ENCODE measurements around the gene TMEM190. TPM values are rescaled to one million over a fixed set of nuclear protein-coding genes. Genes with fewer than 3 reads are reported as not detected.

Gene TMEM190
- total and polyA plus RNA-seq, 2 of the 8 experiments (the other 6 are each of a cell fraction or from before 2014, with no cell fraction given) = 1.6 TPM; not detected in 1

DNA sequence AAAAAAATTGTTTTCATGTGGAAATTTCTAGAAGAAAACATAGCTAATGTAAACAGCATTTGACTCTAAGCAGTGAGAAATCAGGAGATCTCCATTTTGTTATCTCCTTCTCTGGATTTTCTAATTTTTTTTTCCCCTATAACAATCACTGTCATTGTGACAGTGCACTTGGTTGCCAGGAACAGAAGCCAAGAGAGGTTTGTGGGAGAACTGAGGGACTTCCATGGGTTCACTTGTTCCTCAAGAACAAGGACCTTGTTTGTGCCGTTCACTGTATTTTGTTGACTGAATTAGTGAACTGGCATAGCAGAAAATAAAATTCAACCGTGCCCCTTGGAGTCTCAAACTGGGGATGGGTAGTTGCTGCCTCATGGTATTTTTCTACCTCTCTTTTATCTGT lies 49.4 kb downstream of the TMEM190 start (continued):
- TF ChIP-seq, protein P1, sequence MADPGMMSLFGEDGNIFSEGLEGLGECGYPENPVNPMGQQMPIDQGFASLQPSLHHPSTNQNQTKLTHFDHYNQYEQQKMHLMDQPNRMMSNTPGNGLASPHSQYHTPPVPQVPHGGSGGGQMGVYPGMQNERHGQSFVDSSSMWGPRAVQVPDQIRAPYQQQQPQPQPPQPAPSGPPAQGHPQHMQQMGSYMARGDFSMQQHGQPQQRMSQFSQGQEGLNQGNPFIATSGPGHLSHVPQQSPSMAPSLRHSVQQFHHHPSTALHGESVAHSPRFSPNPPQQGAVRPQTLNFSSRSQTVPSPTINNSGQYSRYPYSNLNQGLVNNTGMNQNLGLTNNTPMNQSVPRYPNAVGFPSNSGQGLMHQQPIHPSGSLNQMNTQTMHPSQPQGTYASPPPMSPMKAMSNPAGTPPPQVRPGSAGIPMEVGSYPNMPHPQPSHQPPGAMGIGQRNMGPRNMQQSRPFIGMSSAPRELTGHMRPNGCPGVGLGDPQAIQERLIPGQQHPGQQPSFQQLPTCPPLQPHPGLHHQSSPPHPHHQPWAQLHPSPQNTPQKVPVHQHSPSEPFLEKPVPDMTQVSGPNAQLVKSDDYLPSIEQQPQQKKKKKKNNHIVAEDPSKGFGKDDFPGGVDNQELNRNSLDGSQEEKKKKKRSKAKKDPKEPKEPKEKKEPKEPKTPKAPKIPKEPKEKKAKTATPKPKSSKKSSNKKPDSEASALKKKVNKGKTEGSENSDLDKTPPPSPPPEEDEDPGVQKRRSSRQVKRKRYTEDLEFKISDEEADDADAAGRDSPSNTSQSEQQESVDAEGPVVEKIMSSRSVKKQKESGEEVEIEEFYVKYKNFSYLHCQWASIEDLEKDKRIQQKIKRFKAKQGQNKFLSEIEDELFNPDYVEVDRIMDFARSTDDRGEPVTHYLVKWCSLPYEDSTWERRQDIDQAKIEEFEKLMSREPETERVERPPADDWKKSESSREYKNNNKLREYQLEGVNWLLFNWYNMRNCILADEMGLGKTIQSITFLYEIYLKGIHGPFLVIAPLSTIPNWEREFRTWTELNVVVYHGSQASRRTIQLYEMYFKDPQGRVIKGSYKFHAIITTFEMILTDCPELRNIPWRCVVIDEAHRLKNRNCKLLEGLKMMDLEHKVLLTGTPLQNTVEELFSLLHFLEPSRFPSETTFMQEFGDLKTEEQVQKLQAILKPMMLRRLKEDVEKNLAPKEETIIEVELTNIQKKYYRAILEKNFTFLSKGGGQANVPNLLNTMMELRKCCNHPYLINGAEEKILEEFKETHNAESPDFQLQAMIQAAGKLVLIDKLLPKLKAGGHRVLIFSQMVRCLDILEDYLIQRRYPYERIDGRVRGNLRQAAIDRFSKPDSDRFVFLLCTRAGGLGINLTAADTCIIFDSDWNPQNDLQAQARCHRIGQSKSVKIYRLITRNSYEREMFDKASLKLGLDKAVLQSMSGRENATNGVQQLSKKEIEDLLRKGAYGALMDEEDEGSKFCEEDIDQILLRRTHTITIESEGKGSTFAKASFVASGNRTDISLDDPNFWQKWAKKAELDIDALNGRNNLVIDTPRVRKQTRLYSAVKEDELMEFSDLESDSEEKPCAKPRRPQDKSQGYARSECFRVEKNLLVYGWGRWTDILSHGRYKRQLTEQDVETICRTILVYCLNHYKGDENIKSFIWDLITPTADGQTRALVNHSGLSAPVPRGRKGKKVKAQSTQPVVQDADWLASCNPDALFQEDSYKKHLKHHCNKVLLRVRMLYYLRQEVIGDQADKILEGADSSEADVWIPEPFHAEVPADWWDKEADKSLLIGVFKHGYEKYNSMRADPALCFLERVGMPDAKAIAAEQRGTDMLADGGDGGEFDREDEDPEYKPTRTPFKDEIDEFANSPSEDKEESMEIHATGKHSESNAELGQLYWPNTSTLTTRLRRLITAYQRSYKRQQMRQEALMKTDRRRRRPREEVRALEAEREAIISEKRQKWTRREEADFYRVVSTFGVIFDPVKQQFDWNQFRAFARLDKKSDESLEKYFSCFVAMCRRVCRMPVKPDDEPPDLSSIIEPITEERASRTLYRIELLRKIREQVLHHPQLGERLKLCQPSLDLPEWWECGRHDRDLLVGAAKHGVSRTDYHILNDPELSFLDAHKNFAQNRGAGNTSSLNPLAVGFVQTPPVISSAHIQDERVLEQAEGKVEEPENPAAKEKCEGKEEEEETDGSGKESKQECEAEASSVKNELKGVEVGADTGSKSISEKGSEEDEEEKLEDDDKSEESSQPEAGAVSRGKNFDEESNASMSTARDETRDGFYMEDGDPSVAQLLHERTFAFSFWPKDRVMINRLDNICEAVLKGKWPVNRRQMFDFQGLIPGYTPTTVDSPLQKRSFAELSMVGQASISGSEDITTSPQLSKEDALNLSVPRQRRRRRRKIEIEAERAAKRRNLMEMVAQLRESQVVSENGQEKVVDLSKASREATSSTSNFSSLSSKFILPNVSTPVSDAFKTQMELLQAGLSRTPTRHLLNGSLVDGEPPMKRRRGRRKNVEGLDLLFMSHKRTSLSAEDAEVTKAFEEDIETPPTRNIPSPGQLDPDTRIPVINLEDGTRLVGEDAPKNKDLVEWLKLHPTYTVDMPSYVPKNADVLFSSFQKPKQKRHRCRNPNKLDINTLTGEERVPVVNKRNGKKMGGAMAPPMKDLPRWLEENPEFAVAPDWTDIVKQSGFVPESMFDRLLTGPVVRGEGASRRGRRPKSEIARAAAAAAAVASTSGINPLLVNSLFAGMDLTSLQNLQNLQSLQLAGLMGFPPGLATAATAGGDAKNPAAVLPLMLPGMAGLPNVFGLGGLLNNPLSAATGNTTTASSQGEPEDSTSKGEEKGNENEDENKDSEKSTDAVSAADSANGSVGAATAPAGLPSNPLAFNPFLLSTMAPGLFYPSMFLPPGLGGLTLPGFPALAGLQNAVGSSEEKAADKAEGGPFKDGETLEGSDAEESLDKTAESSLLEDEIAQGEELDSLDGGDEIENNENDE (IDR thresholded peaks at IDR 0.05; ENCODE audit: insufficient replicate concordance, low read length) = no peak
- TF ChIP-seq CBX8 (IDR thresholded peaks at IDR 0.05; ENCODE audit: borderline replicate concordance, low read depth, low read length) (no peak), RAD21 (IDR thresholded peaks at IDR 0.05 in 1 of 2, conservative IDR thresholded peaks at IDR 0.05 in 1 of 2; ENCODE audit: low read depth in 2 of 2, low read length in 2 of 2) (no peak), KDM4A (IDR thresholded peaks at IDR 0.05; ENCODE audit: low read depth, low read length, severe bottlenecking) (no peak), ZNF274 (IDR thresholded peaks at IDR 0.05; ENCODE audit: borderline replicate concordance, extremely low read depth, low read length) (no peak), RFX5 (IDR thresholded peaks at IDR 0.05; ENCODE audit: borderline replicate concordance, low read depth, low read length) (no peak), SIN3A (conservative IDR thresholded peaks at IDR 0.05 in 1 of 2, IDR thresholded peaks at IDR 0.05 in 1 of 2; ENCODE audit: low read depth in 1 of 2, low read length in 2 of 2) (no peak), TBP (IDR thresholded peaks at IDR 0.05; ENCODE audit: low read depth, low read length) (no peak), TAF1 (IDR thresholded peaks at IDR 0.05; ENCODE audit: low read depth, low read length) (no peak), GTF2F1 (IDR thresholded peaks at IDR 0.05; ENCODE audit: borderline replicate concordance, low read depth, low read length) (no peak), BCL11A (IDR thresholded peaks at IDR 0.05; ENCODE audit: low read depth in 2 of 2, low read length in 2 of 2) (no peak)
